A673 (cell line): ENCODE data around the gene NDUFV2. TPM values are rescaled to one million over a fixed set of nuclear protein-coding genes. Genes with fewer than 3 reads are reported as not detected.

Source experiments
- Bru-seq: library from RNA; stranded (reverse); fragments of 400-500 nt; gene quantifications from one replicate; lab custom pipeline; 2021; lab: Mats Ljungman, UMichigan
- BruChase-seq, 2 experiments: library from RNA; stranded (reverse); fragments of 400-500 nt; gene quantifications; one replicate each; lab custom pipeline; 2021; lab: Mats Ljungman, UMichigan
- BruUV-seq: library from RNA; stranded (reverse); fragments of 400-500 nt; replicated peaks from 2 replicates; lab custom pipeline; 2021; lab: Mats Ljungman, UMichigan
- CTCF ChIA-PET: fragments of 300-600 bp; sonication (Branson Sonifier 250); formaldehyde crosslinking; loops from one replicate; lab custom pipeline; 2022; ENCODE audit warnings: antibody characterized with exemption; lab: Charles Lee
- POLR2A ChIA-PET: fragments of 300-600 bp; sonication (Branson Sonifier 250); formaldehyde crosslinking; loops from one replicate; lab custom pipeline; 2022; ENCODE audit warnings: antibody characterized with exemption; ENCODE audit not compliant: low non-redundant PET; lab: Charles Lee
- DNase-seq: peaks from one replicate; pipeline ENCODE4 v3.0.0-alpha.2; 2015; ENCODE audit warnings: low spot score
- H3K27ac ChIP-seq: fragments of 200-600 bp; sonication (generic); 2 replicates; pipeline ENCODE4 v1.5.1; 2016; ENCODE audit warnings: mixed run types, low read depth, mild to moderate bottlenecking, mixed read lengths, antibody characterized with exemption, low read length; ENCODE audit not compliant: poor library complexity, severe bottlenecking
- H3K27me3 ChIP-seq: fragments of 200-600 bp; sonication (generic); replicated peaks from 2 replicates; pipeline ENCODE4 v1.6.1; 2017; ENCODE audit warnings: mixed run types, low read depth, mild to moderate bottlenecking, mixed read lengths, antibody characterized with exemption, low read length; ENCODE audit not compliant: insufficient read depth, poor library complexity
- H3K36me3 ChIP-seq: fragments of 200-600 bp; sonication (generic); 2 replicates; pipeline ENCODE4 v1.6.1; 2016; ENCODE audit warnings: mixed run types, mild to moderate bottlenecking, mixed read lengths, antibody characterized with exemption, low read length; ENCODE audit not compliant: insufficient read depth, poor library complexity, severe bottlenecking
- H3K4me1 ChIP-seq: fragments of 200-600 bp; sonication (generic); 2 replicates; pipeline ENCODE4 v1.6.1; 2017; ENCODE audit warnings: mixed run types, mild to moderate bottlenecking, mixed read lengths, antibody characterized with exemption, low read length; ENCODE audit not compliant: insufficient read depth, poor library complexity, severe bottlenecking
- H3K4me3 ChIP-seq: fragments of 200-600 bp; sonication (generic); 2 replicates; pipeline ENCODE4 v1.5.1; 2016; ENCODE audit warnings: low read depth, mixed run types, mild to moderate bottlenecking, mixed read lengths, low read length; ENCODE audit not compliant: poor library complexity, severe bottlenecking
- H3K9me3 ChIP-seq: fragments of 200-600 bp; sonication (generic); 2 replicates; pipeline ENCODE4 v1.6.1; 2016; ENCODE audit warnings: mixed run types, low read depth, mild to moderate bottlenecking, mixed read lengths, antibody characterized with exemption, low read length; ENCODE audit not compliant: poor library complexity, severe bottlenecking
- EZH2 ChIP-seq: fragments of 200-600 bp; sonication (generic); IDR thresholded peaks from 2 replicates; pipeline ENCODE4 v1.6.1; 2017; ENCODE audit warnings: borderline replicate concordance, low read depth, mild to moderate bottlenecking, mixed read lengths, antibody characterized with exemption, low read length; ENCODE audit not compliant: poor library complexity, severe bottlenecking
- intact Hi-C: fragments of 100-400 bp; cut with micrococcal nuclease; formaldehyde crosslinking; loops from one replicate; pipeline ENCODE4 v1.10.0; 2022; ENCODE audit not compliant: unreplicated experiment
- long read RNA-seq: library from polyadenylated mRNA; stranded (forward); transcript quantifications from one replicate; pipeline ENCODE4 v2.0.0, GENCODE V29; 2022
- total RNA-seq: library from RNA; stranded (reverse); gene quantifications from 2 replicates; pipeline ENCODE4 v1.2.3, GENCODE V29; 2021
- TF ChIP-seq, protein P1 (sequence below): fragments of 300-800, 200-600 bp; sonication (generic); conservative IDR thresholded peaks from 2 replicates; pipeline ENCODE4 v1.5.1; 2017; ENCODE audit warnings: low read depth, mild to moderate bottlenecking, antibody characterized with exemption, low read length, moderate library complexity, mixed read lengths

The NDUFV2 gene
- total RNA-seq (154 and 161 TPM in 2 replicates), Bru-seq, nascent RNA (percentile 98 among the genes with signal in this experiment), BruChase-seq, experiment 1, labeled RNA remaining after a 2-hour chase (percentile 95 among the genes with signal in this experiment), BruChase-seq, experiment 2, labeled RNA remaining after a 6-hour chase (percentile 89 among the genes with signal in this experiment)
- long read RNA-seq, transcript NDUFV2-201 (8 exons, 930 nt), result major isoform, 336 of 347 reads
- long read RNA-seq, partial matches to known transcripts, result 3 of 347 reads
- long read RNA-seq, other reads (novel, unspliced or antisense), result 8 of 347 reads

DNA sequence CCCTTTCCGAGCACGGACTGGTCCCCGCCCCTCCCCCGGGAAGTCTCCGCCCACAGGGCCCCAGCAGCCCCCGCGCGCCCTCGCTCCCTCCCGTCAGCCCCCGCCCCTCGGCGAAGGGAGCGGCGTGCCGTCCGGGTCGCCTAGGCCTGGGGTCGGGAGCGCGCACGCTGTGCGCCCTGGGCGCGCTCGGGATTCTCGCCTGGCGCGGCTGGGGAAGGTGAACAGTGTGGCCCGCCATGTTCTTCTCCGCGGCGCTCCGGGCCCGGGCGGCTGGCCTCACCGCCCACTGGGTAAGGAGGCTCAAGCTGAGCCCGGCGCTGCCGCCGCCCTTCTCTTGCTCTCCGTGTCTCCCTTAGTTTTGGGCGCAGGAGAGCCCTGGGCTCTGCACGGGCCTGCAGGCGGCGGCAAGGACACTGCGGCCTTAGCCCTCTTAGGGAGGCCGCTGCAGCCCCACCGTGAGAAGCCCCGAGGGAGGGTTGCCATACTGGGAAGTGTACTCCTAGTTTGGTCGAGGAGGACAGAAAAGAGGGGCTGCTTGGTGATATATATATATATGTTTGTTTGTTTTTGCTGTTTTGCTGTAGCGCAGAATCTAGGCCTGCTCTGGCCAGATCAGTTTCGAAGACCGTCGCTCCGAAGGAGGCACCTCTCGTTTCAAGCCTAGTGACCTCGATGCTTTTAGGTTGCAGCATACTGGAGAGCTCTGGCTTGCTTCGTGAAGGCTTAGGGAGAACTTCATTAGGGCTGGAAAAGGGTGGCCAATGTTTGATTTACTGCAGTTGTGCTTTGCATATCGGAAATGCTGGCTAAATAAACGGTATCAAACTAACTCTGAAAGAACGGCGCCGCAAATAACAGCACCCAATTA is at the start of gene NDUFV2:
NDUFV2 (plus strand) TSS at position 192 of the 868 bp plus-strand sequence; CDS start at position 237, 45 bp downstream.
- Histone ChIP-seq H3K27me3 (no peaks in the 10 kb centered on the region), H3K4me3 (peak within 1 kb of the TSS; percentile 68), H3K4me1 (peaks cover 36% of the 10 kb centered on the region), H3K27ac (peak within 1 kb of the TSS; percentile 93), H3K36me3 (no peaks in the 10 kb centered on the region), H3K9me3 (no peaks in the 10 kb centered on the region)
- POLR2A ChIA-PET, result interaction anchor here (0.7 kb wide), 1 partner anchor 26 kb away, joined by 4 read pairs; no protein-coding TSS in a partner anchor
- intact Hi-C loops, result loop anchor here (1.0 to 5.0 kb wide), 2 partner anchors 34 to 355 kb away; partner anchors contain the start of gene ANKRD12
- peak; percentile 98 for DNase-seq
- TF ChIP-seq EZH2, result no peak
- TF ChIP-seq, protein P1, sequence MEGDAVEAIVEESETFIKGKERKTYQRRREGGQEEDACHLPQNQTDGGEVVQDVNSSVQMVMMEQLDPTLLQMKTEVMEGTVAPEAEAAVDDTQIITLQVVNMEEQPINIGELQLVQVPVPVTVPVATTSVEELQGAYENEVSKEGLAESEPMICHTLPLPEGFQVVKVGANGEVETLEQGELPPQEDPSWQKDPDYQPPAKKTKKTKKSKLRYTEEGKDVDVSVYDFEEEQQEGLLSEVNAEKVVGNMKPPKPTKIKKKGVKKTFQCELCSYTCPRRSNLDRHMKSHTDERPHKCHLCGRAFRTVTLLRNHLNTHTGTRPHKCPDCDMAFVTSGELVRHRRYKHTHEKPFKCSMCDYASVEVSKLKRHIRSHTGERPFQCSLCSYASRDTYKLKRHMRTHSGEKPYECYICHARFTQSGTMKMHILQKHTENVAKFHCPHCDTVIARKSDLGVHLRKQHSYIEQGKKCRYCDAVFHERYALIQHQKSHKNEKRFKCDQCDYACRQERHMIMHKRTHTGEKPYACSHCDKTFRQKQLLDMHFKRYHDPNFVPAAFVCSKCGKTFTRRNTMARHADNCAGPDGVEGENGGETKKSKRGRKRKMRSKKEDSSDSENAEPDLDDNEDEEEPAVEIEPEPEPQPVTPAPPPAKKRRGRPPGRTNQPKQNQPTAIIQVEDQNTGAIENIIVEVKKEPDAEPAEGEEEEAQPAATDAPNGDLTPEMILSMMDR, result no peak
- CTCF ChIA-PET, result no interaction called here
- no TSS peak for BruUV-seq

- no peak for DNase-seq
- Histone ChIP-seq H3K4me1 (no peaks in the 10 kb centered on the region), H3K4me3 (no peak overlapping the region), H3K36me3 (no peaks in the 10 kb centered on the region), H3K27ac (no peak overlapping the region), H3K9me3 (peaks cover 4% of the 10 kb centered on the region), H3K27me3 (no peaks in the 10 kb centered on the region)
- POLR2A ChIA-PET, result no interaction called here
- TF ChIP-seq, protein P1, result no peak
- TF ChIP-seq EZH2, result no peak
- BruUV-seq, result no TSS peak
- intact Hi-C loops, result loop anchor here (10.0 kb wide), 1 partner anchor 399 kb away; no protein-coding TSS in a partner anchor
- CTCF ChIA-PET, result no interaction called here
Observed at GRCh38 chr18:9053814-9054213, 48.7 kb upstream of the NDUFV2 start.

GRCh38 chr18:9055185-9055584 is 47.3 kb upstream of the NDUFV2 start:
- TF ChIP-seq, protein P1, result peak; percentile 45
- no peak for TF ChIP-seq EZH2
- POLR2A ChIA-PET, result no interaction called here
- H3K4me1 ChIP-seq, result no peaks in the 10 kb centered on the region
- no peak overlapping the region for H3K27ac ChIP-seq
- H3K27me3 ChIP-seq, result no peaks in the 10 kb centered on the region
- CTCF ChIA-PET, result no interaction called here
- peak; percentile 36 for DNase-seq
- peaks cover 4% of the 10 kb centered on the region for H3K9me3 ChIP-seq
- H3K36me3 ChIP-seq, result no peaks in the 10 kb centered on the region
- BruUV-seq, result no TSS peak
- intact Hi-C loops, result loop anchor here (10.0 kb wide), 1 partner anchor 400 kb away; no protein-coding TSS in a partner anchor
- no peak overlapping the region for H3K4me3 ChIP-seq
